ENCODE results near the gene TAGLN2.

TAGLN2 gene

DNA sequence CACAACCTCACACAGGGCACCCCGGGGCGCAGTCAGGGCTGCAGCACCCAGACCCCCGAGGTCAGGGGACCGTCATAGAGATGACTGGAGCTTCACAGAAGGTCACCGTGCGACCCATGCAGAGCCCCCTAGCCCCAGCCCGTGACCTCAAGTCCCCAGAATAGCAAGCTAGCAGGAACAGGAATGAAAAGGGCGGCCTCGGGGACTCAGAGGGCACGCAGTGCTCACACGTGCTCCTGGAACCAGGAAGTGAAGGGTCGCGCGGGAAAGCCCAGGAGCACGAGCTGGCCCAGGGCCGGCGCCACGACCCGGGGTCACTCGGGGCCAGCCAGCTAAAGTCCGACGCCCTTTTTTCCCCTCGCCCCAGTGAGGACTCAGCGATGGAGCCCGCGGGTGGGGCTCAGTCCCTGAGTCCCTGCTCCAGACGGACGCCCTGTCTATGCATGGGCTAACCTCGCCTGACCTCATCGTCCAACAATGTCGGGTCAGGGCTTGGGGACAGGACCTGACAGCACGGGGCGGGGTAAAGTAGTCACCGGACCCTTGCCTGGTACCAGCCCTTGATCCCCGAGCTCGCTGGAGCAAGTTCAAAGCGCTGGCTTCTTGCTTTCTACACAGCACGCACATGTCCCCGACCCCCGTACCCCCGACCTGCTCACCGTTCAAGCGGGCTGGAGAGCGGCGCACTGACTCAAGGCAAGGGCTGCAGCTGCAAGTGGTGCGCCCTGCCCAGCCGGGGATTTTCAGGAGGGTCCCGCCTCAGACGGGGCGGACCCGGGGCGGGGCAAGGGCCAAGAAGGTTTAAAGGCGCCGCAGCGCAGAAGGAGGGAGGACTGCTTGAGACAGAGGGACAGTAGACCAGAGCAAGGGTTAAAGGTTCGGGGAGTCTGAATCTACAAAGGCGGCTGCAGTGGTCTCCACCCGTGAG, at the start of gene TAGLN2:
Gene TAGLN2 (minus strand): TSS at position 717 of the 928 bp plus-strand sequence. CDS start 4,998 bp downstream, outside the sequence.
- peak; percentile 74 to 90 (median 86) for DNase-seq (ENCODE audit: low read depth in 4 of 4, low spot score in 1 of 4)

DNA sequence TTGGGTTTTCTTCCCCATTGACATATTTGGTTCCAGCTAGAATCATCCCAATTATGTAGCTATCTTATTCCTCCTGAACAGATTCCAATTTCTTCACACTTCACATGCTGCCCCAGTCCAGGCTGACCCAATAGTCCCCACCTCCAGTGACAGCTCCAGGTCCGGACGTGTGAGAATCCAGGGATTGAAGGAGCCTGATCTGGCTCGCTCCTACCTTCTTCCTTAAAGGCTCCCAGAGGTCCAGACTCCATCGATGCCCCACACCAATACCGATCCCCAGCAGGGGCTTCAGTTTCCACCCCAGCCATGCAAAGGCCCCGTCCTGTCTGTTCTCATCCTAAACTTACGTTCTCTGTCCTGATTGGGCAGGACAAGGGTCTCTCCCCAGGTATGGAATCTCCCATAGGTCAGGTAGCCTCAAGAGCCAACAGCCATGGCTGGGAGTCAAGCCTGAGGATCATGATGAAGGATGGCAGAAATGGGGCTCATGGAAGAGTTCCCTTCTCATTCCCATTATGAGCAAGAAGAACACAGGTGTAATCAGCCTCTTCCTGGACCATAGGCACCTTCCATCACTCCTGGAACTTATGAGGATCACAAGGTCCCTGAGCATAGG, 49.2 kb upstream of the TAGLN2 start:
- no peak for DNase-seq (ENCODE audit: low read depth in 4 of 4, low spot score in 1 of 4)

GRCh38 chr1:159973350-159973940, 48.1 kb upstream of the TAGLN2 start:
- DNase-seq (ENCODE audit: low read depth in 4 of 4, low spot score in 1 of 4): no peak

DNA sequence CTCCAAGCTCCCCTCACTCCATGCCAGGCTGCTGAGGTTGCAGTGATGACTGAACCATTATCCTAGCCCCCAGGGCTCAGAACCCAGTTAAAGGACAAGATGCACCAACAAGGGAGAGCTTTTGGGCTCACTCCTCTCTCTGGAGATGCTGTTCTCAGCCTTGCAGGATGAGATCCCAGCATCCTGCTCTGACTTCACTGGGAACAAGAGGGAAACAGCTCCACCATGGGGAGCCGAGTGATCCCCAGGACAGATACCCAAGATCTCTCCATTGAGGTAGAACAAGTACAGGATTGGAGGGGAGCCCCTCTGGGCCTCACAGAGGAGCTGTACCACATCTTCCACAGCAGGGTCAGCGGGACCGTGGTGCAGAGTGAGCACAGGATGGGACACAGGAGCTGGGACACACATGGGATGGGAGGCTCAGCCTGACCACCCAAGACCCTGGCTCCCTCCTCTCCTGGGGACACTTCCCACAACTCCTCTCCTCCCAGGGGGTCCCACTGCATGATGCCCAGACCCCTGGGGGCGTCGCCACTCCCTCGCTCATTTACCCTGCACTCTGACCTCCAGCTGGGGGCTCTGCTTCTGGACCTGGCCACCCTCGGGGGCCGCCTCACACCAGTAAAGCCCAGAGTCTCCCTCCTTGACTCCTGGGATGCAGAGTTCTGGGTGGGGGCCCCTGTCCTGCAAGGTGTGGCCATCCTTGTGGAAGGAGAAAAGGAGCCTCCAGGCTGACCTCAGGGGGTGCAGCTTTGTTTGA, 47.3 kb upstream of the TAGLN2 start:
- DNase-seq (ENCODE audit: low read depth in 4 of 4, low spot score in 1 of 4): no peak

GRCh38 chr1:159970932-159971342, 45.6 kb upstream of the TAGLN2 start:
- no peak for DNase-seq (ENCODE audit: low read depth in 4 of 4, low spot score in 1 of 4)

GRCh38 chr1:159968901-159969300, 43.6 kb upstream of the TAGLN2 start:
- DNase-seq (ENCODE audit: low read depth in 4 of 4, low spot score in 1 of 4): no peak

- no peak for DNase-seq (ENCODE audit: low read depth in 4 of 4, low spot score in 1 of 4)
Observed at GRCh38 chr1:159965263-159965662, 40.0 kb upstream of the TAGLN2 start.

- no peak for DNase-seq (ENCODE audit: low read depth in 4 of 4, low spot score in 1 of 4)
Observed at GRCh38 chr1:159964144-159964543, 38.8 kb upstream of the TAGLN2 start.

DNA sequence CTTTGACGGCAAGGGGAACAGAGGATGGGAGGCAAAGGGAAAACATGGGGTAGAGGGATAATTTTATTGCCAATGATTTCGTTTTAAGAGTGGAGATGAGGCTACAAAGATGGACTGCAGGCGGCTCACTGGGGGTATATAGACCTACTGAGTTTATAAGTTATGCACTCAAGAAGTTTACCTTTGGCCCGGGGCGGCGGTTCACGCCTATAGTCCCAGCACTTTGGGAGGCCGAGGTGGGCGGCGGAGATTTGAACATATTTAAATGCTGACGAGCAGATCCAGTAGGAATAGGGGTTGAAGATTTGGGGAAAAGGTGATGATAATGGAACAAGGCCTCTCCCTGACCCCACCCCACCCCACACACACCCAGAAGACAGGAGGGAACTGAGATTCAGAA, 36.9 kb upstream of the TAGLN2 start:
- no peak for DNase-seq (ENCODE audit: low read depth in 4 of 4, low spot score in 1 of 4)

DNA sequence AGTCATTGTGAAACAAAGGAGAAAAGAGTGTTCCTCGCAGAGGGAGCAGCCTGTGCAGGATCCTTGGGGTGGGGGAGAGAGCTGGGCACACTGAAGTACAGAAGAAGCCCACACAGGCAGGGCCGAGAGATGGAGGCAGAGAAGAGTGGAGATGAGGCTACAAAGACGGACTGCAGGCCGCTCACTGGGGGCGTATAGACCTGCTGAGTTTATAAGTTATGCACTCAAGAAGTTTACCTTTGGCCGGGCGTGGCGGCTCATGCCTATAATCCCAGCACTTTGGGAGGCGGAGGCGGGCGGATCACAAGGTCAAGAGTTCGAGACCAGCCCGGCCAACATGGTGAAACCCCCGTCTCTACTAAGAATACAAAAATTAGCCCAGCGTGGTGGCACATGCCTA, 36.3 kb upstream of the TAGLN2 start:
- DNase-seq (ENCODE audit: low read depth in 4 of 4, low spot score in 1 of 4): no peak

DNA sequence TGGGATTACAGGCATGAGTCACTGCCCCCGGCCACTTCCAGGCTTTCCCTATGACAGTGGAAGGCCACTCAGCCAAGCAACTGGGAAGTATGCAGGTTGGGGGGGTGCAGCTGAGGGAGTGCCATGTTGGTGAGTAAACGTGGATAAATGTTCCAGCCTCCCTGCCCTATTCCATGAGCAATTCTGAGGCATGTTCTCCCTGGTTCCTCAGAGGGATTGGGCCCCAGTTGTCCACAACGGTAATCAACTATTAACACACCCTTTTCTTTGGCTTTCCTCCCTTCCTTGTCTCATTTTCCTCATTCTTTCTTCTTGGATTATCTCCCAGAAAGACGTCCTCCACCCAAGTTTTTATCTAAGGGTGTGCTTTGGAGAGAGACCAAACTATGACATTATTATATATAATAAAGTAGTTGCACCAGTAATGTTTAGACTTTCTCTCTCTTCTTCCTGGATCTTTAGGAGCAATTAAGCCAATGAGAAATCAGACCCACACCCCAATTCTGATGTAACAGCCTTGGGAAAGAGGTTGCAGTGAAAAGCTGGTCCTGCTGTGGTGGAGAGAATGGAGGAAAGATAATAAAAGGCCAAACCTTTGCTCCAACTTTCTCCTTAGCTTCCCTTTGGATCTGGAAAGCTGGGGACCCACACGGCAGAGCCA, 35.5 kb upstream of the TAGLN2 start:
- DNase-seq (ENCODE audit: low read depth in 4 of 4, low spot score in 1 of 4): no peak

DNA sequence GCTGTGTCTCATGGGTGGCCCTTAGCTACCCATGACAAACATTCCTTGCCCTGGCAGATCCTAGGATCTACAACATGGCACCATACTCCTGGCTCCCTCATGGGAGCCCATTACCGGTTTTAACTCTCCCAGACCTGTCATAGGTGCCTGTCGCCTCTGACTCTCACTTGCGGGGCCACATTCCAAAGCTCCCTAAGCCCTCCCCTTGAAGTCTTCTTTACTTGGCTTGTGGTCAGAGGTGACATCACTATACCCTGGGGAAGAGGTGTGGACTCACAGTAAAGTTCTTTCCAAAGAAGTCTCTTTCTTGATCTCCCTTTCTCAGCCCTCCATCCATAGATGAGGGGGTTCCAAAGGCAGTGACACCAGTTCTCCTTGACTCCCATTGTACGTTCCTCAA, 34.1 kb upstream of the TAGLN2 start:
- no peak for DNase-seq (ENCODE audit: low read depth in 4 of 4, low spot score in 1 of 4)

DNA sequence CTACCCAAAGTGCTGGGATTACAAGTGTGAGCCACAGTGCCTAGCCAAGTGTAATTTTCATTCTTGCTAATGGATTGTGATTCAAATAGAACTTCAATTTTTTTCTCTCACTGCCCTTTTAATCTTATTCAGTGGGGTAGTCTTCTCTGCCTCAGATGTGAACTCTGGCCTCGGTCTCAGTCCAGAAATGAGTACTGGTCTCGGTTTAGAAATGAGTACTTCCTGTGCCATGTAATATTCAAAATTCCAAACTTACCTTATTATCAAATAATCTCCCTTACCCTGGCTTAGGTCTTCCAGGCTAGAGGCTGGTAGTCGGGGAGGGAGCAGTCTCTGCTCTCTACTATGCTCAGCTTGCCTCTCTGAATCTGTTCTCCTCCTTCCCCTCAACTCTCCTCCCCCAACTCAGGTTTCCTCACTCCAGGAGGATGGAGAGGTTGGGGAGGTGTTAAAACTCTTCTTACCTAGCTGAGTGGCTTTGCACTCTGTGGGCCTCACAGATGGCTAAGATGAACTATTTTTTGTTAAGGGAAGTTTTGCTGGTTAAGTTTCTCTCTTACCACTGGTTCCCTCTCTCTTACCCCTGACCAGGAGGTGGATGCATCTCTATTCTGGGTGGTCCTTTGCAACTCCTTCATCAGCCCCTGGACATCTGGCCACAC, 33.5 kb upstream of the TAGLN2 start:
- DNase-seq (ENCODE audit: low read depth in 4 of 4, low spot score in 1 of 4): no peak

DNA sequence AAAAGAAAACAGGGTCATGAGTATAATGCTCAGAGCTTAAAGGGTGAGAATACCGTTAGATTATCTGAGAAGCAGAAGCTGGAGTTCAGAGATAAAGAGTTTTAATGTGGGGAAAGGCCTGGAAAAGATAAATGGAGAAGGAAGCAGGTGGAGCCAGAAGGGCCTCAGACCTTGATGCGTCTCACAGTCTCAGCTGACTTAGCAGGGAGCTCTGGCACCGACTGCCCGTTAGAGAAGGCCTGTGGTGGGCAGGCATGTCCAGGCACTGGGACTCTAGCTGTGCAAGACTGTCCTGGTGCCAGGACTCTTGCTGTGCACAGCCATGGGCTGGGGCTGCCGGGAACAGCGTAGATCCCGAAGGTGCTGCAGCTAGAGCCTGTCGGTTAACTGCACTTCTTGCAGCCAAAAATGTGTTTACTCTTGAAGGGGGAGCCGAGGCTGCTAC, 32.5 kb upstream of the TAGLN2 start:
- no peak for DNase-seq (ENCODE audit: low read depth in 4 of 4, low spot score in 1 of 4)

DNA sequence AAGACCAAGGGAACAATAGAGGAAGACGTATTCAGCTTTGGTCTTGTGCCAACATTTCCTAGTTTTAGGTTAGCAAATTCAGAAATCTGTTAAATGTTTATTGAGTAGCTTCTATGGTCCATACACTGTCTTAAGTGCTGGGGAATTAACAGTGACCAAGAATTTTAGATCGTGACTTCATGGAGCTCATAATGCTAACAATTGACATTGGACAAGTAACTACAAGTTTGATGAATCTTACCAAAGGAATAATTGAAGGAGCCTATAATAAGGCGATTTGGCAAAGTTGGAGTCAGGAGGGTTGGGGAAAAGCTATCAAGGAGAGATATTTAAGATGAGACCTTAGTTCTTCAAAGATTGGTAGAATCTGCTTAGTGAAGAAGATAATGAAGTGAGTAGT, 30.1 kb upstream of the TAGLN2 start:
- no peak for DNase-seq (ENCODE audit: low read depth in 4 of 4, low spot score in 1 of 4)

- no peak for DNase-seq (ENCODE audit: low read depth in 4 of 4, low spot score in 1 of 4)
Observed at GRCh38 chr1:159953536-159954515, 28.5 kb upstream of the TAGLN2 start, which contains the start of gene SLAMF9. Gene SLAMF9 (minus strand): TSS chr1:159954237. CDS start chr1:159954137, 100 bp downstream.

DNA sequence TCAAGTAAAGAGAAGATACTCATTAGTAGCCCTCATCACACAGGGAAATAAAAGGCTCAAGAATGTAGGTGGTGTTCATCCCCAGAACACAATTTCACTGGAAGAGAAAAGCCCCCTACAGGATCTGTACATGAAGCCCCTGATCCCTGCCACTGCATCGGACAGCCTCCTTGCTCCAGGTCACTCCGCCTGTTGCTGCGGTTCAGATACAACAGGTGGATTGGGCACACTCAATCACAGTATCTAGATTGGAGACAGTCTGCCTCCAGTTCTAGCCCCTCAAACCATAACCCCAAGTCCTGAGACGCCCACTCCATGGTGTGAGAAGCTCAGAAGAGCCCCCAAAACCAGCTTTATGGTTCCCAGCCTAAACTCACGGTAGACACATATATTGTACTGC, 27.6 kb upstream of the TAGLN2 start:
- no peak for DNase-seq (ENCODE audit: low read depth in 4 of 4, low spot score in 1 of 4)

GRCh38 chr1:159951551-159951950, 26.2 kb upstream of the TAGLN2 start:
- no peak for DNase-seq (ENCODE audit: low read depth in 4 of 4, low spot score in 1 of 4)

DNA sequence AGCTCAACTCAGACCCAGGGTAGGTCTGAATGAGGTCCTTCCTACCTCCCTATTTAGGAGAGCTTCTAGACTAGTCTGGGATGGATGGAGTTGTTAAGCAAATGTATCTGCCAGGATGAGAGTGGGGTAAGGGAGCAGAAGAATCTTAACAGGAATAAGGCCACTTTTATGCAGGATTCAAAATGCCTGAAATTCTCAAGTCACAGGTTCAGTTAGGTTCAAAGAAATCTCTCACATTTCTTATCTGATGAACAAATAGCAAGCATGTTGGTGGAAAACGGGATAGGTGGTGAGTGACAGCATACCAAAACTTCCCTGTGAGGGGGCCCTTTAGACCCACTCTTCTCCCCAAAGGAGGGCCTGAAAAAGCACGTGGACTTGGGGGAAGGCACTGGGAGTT, 25.7 kb upstream of the TAGLN2 start:
- DNase-seq (ENCODE audit: low read depth in 4 of 4, low spot score in 1 of 4): no peak
